Muscle layer of colon (tissue), 2 donors: Measurements from ENCODE around the gene RTP4.
"Not testable (repeated sequence)": the region's sequence is repeated elsewhere in the genome, so short reads cannot be mapped to it uniquely, and the experiment has no call there.

Experiments
- H3K27ac ChIP-seq: one replicate; pipeline ENCODE4 v1.7.0; 2013; ENCODE audit warnings: low read depth, mild to moderate bottlenecking, low read length, moderate library complexity
- H3K27me3 ChIP-seq, 2 donors: one replicate each; pipeline ENCODE4 v1.7.0; 2013; ENCODE audit warnings: low read length in 2 of 2, mild to moderate bottlenecking in 2 of 2; ENCODE audit not compliant: insufficient read depth in 2 of 2, control insufficient read depth in 1 of 2
- H3K36me3 ChIP-seq: one replicate; pipeline ENCODE4 v1.7.0; 2013; ENCODE audit warnings: mild to moderate bottlenecking, low read length; ENCODE audit not compliant: insufficient read depth
- H3K4me1 ChIP-seq: one replicate; pipeline ENCODE4 v1.7.0; 2013; ENCODE audit warnings: mild to moderate bottlenecking, low read length; ENCODE audit not compliant: insufficient read depth
- H3K4me3 ChIP-seq, 2 donors: one replicate each; pipeline ENCODE4 v1.7.0; 2013; ENCODE audit warnings: low read length in 2 of 2, low read depth in 1 of 2, mild to moderate bottlenecking in 1 of 2, moderate library complexity in 1 of 2
- H3K9ac ChIP-seq: one replicate; pipeline ENCODE4 v1.7.0; 2013; ENCODE audit warnings: low read length
- H3K9me3 ChIP-seq: one replicate; pipeline ENCODE4 v1.7.0; 2013; ENCODE audit warnings: mild to moderate bottlenecking, low read length
- donor health status: abdominal sarcoma.
- donor health status: Adenocarcinoma of cecum.

RTP4 gene

GRCh38 chr3:187411991-187412781, 44.0 kb downstream of the RTP4 start:
- not testable (repeated sequence) for H3K9ac ChIP-seq, H3K4me1 ChIP-seq, H3K27ac ChIP-seq, H3K36me3 ChIP-seq, H3K9me3 ChIP-seq, H3K27me3 ChIP-seq, H3K4me3 ChIP-seq
